Transverse colon (tissue), 3 donors: Measurements from ENCODE around the gene SF1.

ENCODE experiments used
- EP300 ChIP-seq: sonication (generic); formaldehyde crosslinking; IDR thresholded peaks from one replicate; pipeline ENCODE4 v1.6.1; 2017; ENCODE audit warnings: antibody characterized with exemption, low read depth
- POLR2A ChIP-seq: fragments of 450-650 bp; IDR thresholded peaks from one replicate; pipeline ENCODE4 v1.6.1; 2016; ENCODE audit warnings: antibody characterized with exemption, mild to moderate bottlenecking, moderate library complexity
- TF ChIP-seq, protein P1 (sequence below), 5 experiments: fragments of 200-600 bp in 3 of 5; fragments of 450-650 bp in 2 of 5; sonication (generic) in 3 of 5; IDR thresholded peaks; 1 replicate in 2 of 5; 2 replicates in 3 of 5; pipeline ENCODE4 v1.5.1; 2016 to 2017; ENCODE audit warnings: antibody characterized with exemption in 5 of 5, inconsistent platforms in 3 of 5, mild to moderate bottlenecking in 2 of 5, moderate library complexity in 1 of 5

DNA sequence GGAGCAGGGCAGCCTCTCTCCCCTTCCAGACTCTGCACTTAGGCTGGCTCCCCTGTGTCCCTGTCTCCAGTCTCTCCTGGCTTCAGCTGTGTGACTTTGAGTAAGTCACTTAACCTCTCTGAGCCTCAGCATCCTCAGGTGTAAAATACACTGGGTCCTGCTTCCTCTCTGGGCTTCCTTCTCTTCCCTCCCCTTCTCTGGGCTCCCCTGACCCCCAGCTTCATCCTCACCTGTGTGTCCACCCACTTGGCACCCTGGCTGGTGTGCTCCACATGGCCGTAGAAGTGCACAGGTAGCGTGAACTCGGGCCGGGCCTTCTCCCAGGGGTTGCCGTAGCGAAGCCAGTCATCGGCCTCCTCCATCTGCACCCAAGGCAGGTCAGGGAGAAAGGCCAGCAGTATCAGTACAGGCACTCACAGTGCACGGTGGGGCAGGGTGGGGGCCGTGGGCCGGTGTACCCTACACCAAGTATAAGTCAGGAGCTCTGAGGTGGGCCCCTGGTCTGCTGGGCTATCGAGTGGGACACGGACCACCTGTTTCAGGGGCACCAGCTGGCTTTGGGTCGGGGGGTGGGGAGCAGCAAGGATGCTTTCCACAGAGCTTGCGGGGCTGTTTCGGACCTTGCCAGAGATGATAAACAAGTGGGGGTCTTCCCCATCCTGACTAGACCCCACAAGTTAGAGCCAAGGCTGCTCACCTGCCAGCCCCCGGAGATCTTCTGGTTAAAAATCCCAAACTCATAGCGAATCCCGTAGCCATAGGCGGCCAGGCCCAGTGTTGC is 20.6 kb downstream of the SF1 start:
- TF ChIP-seq, protein P1, sequence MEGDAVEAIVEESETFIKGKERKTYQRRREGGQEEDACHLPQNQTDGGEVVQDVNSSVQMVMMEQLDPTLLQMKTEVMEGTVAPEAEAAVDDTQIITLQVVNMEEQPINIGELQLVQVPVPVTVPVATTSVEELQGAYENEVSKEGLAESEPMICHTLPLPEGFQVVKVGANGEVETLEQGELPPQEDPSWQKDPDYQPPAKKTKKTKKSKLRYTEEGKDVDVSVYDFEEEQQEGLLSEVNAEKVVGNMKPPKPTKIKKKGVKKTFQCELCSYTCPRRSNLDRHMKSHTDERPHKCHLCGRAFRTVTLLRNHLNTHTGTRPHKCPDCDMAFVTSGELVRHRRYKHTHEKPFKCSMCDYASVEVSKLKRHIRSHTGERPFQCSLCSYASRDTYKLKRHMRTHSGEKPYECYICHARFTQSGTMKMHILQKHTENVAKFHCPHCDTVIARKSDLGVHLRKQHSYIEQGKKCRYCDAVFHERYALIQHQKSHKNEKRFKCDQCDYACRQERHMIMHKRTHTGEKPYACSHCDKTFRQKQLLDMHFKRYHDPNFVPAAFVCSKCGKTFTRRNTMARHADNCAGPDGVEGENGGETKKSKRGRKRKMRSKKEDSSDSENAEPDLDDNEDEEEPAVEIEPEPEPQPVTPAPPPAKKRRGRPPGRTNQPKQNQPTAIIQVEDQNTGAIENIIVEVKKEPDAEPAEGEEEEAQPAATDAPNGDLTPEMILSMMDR (IDR thresholded peaks at IDR 0.05): no peak
- TF ChIP-seq EP300 (no peak), POLR2A (no peak)
